ENCODE data around the gene PCGF3.
"Not testable (repeated sequence)": the region's sequence is repeated elsewhere in the genome, so short reads cannot be mapped to it uniquely, and the experiment has no call there.

PCGF3 gene

DNA sequence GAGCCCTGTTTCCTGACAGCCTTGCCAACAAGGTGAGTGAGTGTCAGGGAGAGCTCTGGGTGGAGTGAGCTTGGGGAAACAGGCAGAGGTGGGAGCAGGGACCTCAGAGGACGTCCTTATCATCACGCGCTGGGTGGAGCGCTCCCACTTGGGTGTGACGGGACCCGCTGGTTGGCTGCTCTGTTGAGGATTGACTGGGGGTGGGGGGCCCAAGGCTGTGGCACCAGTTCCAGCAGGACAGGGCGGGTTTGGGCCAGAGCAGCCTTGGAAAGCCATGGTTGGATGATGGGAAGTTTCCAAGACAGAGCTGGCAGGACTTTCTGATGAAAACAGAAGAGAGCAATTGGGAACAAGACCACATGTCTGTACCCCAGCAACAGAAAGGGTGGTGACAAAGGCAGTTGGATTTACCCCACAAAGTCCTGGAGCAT, 3.0 kb upstream of the PCGF3 start:
- DNase-seq (ENCODE audit: low spot score) = no peak
- TF ChIP-seq, protein P1, sequence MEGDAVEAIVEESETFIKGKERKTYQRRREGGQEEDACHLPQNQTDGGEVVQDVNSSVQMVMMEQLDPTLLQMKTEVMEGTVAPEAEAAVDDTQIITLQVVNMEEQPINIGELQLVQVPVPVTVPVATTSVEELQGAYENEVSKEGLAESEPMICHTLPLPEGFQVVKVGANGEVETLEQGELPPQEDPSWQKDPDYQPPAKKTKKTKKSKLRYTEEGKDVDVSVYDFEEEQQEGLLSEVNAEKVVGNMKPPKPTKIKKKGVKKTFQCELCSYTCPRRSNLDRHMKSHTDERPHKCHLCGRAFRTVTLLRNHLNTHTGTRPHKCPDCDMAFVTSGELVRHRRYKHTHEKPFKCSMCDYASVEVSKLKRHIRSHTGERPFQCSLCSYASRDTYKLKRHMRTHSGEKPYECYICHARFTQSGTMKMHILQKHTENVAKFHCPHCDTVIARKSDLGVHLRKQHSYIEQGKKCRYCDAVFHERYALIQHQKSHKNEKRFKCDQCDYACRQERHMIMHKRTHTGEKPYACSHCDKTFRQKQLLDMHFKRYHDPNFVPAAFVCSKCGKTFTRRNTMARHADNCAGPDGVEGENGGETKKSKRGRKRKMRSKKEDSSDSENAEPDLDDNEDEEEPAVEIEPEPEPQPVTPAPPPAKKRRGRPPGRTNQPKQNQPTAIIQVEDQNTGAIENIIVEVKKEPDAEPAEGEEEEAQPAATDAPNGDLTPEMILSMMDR (IDR thresholded peaks at IDR 0.05; ENCODE audit: extremely low read depth, insufficient read depth, missing control alignments) = no peak
- in situ Hi-C loops (cut with MboI; ENCODE audit: low pct_unique_long_range_greater_than_20kb, low sequenced_read_pairs, unreplicated experiment) = no loop called here

DNA sequence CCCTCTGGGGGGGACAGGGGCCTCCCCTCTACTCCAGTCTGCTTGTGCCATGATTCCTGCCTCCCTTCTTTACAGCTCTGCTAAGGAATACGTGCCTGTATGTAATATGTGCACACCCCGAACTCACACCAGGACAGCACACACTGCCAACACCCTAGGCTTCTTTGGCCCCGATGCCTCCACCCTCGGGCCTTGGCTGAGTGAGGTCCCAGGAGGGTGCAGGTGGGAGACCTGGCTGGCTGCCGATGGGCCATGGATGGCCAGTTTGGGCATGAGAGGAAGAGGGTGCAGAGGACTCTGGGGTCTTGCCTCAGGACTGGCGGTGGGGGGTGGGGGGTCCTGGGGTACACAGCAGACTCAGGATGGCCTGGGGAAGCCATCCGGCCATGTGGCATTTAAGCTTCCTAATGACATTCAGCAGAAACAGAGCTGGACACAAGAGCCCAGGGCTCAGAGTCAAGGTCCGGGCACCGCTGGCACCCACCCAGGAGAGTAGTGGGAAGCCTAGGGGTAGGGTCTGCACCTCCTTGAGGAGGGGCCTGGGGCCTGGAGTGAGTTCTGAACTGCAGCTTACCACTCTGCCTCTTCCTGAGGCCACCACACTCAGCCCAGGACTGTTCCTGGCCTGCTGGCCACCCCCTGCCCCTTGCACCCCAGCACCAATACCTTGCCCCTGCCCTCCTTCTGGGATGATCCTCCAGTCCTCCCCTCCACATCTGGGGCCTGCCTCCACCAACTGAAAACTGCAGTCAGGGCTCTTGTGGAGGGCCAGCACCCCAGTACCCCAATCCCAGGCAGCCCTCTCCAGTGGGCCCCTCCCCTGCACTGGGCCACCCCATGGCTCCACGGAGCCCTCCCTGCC, 2.1 kb upstream of the PCGF3 start:
- in situ Hi-C loops (cut with MboI; ENCODE audit: low pct_unique_long_range_greater_than_20kb, low sequenced_read_pairs, unreplicated experiment) = no loop called here
- TF ChIP-seq, protein P1 (IDR thresholded peaks at IDR 0.05; ENCODE audit: extremely low read depth, insufficient read depth, missing control alignments) = no peak
- no peak for DNase-seq (ENCODE audit: low spot score)

DNA sequence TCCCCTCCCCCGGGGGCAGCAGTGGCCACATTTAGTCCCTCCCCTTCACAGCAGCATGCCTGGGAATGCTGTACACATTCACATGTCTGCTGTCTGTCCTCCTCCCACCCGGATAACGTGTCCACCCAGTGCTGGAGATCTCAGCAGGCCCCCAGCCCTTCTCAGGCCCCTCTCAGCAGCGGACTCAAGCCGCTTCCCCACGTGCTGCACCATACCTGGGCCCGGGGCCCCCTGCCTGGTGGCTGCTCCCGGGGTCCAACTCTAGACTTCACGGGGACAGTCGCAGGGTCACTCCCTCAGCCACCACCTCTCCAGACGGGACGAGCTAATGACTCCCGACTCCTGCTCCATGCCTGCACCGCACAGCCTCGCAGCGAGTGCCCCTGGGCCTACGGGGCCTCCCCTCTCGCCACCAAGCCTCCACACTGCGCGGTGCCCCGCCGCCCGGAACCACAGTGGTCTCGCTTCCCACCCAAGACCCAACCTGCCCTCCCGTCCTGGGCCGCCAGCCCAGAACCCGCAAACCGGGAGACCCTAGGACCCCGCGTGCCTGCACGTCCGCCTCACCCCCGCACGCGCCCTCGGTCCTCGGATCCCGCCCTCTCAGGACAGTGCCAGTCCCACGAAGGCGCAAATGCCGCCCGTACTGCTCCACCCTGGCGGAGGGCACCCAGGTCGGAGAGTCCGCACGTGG, 1.3 kb upstream of the PCGF3 start:
- in situ Hi-C loops (cut with MboI; ENCODE audit: low pct_unique_long_range_greater_than_20kb, low sequenced_read_pairs, unreplicated experiment) = no loop called here
- no peak for DNase-seq (ENCODE audit: low spot score)
- TF ChIP-seq, protein P1 (IDR thresholded peaks at IDR 0.05; ENCODE audit: extremely low read depth, insufficient read depth, missing control alignments) = no peak

DNA sequence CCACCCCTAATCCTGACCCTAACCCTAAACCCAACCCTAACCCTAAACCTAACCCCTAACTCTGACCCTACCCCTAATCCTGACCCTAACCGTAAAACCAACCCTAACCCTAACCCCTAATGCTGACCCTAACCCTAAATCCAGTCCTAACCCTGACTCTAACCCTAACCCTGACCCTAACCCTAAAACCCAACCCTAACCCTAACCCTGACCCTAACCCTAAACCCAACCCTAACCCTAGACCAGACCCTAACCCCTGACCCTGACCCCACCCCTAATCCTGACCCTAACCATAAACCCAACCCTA, 708 bp upstream of the PCGF3 start:
- in situ Hi-C loops (cut with MboI; ENCODE audit: low pct_unique_long_range_greater_than_20kb, low sequenced_read_pairs, unreplicated experiment) = no loop called here
- DNase-seq (ENCODE audit: low spot score) = no peak
- TF ChIP-seq, protein P1 (IDR thresholded peaks at IDR 0.05; ENCODE audit: extremely low read depth, insufficient read depth, missing control alignments) = no peak

DNA sequence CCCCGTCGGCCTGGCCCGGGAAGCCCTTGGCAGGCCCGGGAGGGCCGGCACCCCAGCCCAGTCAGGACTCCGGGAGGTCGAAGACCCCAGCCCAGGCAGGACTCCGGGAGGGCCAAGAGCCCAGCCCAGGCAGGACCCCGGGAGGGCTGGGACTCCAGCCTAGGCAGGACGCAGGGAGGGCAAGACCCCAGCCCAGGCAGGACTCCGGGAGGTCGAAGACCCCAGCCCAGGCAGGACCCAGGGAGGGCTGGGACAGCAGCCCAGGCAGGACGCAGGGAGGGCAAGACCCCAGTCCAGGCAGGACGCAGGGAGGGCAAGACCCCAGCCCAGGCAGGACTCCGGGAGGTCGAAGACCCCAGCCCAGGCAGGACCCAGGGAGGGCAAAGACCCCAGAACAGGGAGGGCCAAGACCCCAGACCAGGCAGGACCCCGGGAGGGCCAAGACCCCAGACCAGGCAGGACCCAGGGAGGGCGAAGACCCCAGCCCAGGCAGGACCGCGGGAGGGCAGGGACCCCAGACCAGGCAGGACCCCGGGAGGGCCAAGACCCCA, 526 bp downstream of the PCGF3 start:
- DNase-seq (ENCODE audit: low spot score); in situ Hi-C loops (cut with MboI; ENCODE audit: low pct_unique_long_range_greater_than_20kb, low sequenced_read_pairs, unreplicated experiment): not testable (repeated sequence)

DNA sequence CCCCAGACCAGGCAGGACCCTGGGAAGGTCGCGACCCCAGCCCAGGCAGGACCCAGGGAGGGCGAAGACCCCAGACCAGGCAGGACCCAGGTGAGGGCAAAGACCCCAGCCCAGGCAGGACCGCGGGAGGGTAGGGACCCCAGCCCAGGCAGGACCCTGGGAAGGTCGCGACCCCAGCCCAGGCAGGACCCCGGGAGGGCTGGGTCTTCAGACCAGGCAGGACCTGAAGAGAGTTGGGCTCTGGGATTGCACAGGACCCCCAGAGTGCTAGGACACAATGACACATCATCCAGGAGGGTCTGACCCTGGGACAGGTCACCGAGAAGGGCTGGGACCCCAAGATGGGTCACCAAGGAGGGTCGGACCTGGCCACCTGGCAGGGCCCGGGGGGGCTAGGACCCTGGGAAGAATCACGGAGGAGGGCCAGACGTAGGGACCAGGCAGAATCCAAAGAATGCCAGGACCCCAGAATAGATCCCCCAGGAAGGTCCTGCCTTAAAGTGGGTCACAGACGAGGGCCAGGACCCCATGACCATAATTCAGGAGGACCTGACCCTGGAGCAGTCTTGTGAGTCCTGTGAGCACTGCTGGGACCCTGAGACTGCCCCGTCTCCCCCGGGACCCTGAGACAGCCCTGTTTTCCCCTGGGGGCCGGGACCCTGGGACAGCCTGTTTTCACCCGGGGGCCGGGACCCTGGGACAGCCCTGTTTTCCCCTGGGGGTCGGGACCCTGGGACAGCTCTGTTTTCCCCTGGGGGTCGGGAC, 1.4 kb downstream of the PCGF3 start:
- TF ChIP-seq, protein P1 (IDR thresholded peaks at IDR 0.05; ENCODE audit: extremely low read depth, insufficient read depth, missing control alignments) = no peak
- no peak for DNase-seq (ENCODE audit: low spot score)
- in situ Hi-C loops (cut with MboI; ENCODE audit: low pct_unique_long_range_greater_than_20kb, low sequenced_read_pairs, unreplicated experiment) = no loop called here

All from GM13977 (cell line).